Hepatocyte (in vitro differentiated cells): Measurements from ENCODE around the gene ASIC1. TPM values are rescaled to one million over a fixed set of nuclear protein-coding genes. Genes with fewer than 3 reads are reported as not detected.
A peak's percentile ranks its signal among the peaks of the same experiment; 100 is the strongest.
"Not testable (repeated sequence)": the region's sequence is repeated elsewhere in the genome, so short reads cannot be mapped to it uniquely, and the experiment has no call there.

ENCODE experiments used
- DNase-seq: peaks from one replicate; pipeline ENCODE4 v3.0.0-alpha.2; 2016; ENCODE audit warnings: low spot score
- H2AFZ ChIP-seq: fragments of 200-600 bp; sonication (generic); 2 replicates; pipeline ENCODE4 v1.6.0; 2016; ENCODE audit warnings: antibody characterized with exemption, mild to moderate bottlenecking
- H3K27ac ChIP-seq: fragments of 200-600 bp; sonication (generic); 2 replicates; pipeline ENCODE4 v1.5.1; 2016; ENCODE audit warnings: mild to moderate bottlenecking
- H3K27me3 ChIP-seq: fragments of 200-600 bp; sonication (generic); 2 replicates; pipeline ENCODE4 v1.6.1; 2016
- H3K36me3 ChIP-seq: fragments of 200-600 bp; sonication (generic); replicated peaks from 2 replicates; pipeline ENCODE4 v1.5.1; 2016; ENCODE audit warnings: low read depth; ENCODE audit not compliant: insufficient read depth
- H3K4me1 ChIP-seq: fragments of 200-600 bp; sonication (generic); 2 replicates; pipeline ENCODE4 v1.5.1; 2016; ENCODE audit warnings: mild to moderate bottlenecking, moderate library complexity; ENCODE audit not compliant: insufficient read depth
- H3K4me2 ChIP-seq: fragments of 200-600 bp; sonication (generic); 2 replicates; pipeline ENCODE4 v1.6.0; 2016
- H3K4me3 ChIP-seq: fragments of 200-600 bp; sonication (generic); 2 replicates; pipeline ENCODE4 v1.5.1; 2016; ENCODE audit warnings: mild to moderate bottlenecking
- H3K79me2 ChIP-seq: fragments of 200-600 bp; sonication (generic); 2 replicates; pipeline ENCODE4 v1.6.0; 2017; ENCODE audit warnings: mild to moderate bottlenecking
- H3K9me2 ChIP-seq: fragments of 200-600 bp; sonication (generic); replicated peaks from 2 replicates; pipeline ENCODE4 v1.6.0; 2017; ENCODE audit warnings: mild to moderate bottlenecking; ENCODE audit not compliant: insufficient read depth
- H3K9me3 ChIP-seq: fragments of 200-600 bp; sonication (generic); 2 replicates; pipeline ENCODE4 v1.5.1; 2016; ENCODE audit warnings: low read depth, mild to moderate bottlenecking
- H4K20me1 ChIP-seq: fragments of 200-600 bp; sonication (generic); 2 replicates; pipeline ENCODE4 v1.6.0; 2016; ENCODE audit warnings: mild to moderate bottlenecking; ENCODE audit not compliant: insufficient read depth, poor library complexity, severe bottlenecking
- CTCF ChIP-seq: fragments of 200-600 bp; sonication (generic); IDR thresholded peaks from 2 replicates; pipeline ENCODE4 v1.5.1; 2016; ENCODE audit warnings: antibody characterized with exemption, mild to moderate bottlenecking; ENCODE audit not compliant: poor library complexity
- EZH2 ChIP-seq: fragments of 200-600 bp; sonication (generic); IDR thresholded peaks from 2 replicates; pipeline ENCODE4 v1.6.1; 2016; ENCODE audit warnings: antibody characterized with exemption, mild to moderate bottlenecking, borderline replicate concordance
- EZH2phosphoT487 ChIP-seq: fragments of 200-600 bp; sonication (generic); IDR thresholded peaks from one replicate; pipeline ENCODE4 v1.6.1; 2018; ENCODE audit warnings: antibody characterized with exemption, mild to moderate bottlenecking, low read depth, moderate library complexity; ENCODE audit not compliant: unreplicated experiment, severe bottlenecking
- WGBS: methylation state at CpG from one replicate; pipeline ENCODE4 v1.1.6; 2016; ENCODE audit warnings: low lambda C conversion rate; ENCODE audit errors: missing lambda C conversion rate; 5-methylcytosine and 5-hydroxymethylcytosine counted together
- polyA plus RNA-seq: library from polyadenylated mRNA; unstranded; fragments of >200 nt; fragmentation: Nextera tagmentation; extraction: Ambion mirVana; gene quantifications from 2 replicates; pipeline ENCODE4 v1.2.1, GENCODE V29; 2016
- total RNA-seq: library from RNA; depleted of rRNA; stranded (reverse); fragments of >200 nt; gene quantifications from 2 replicates; pipeline ENCODE4 v1.2.3, GENCODE V29; 2014

ASIC1 gene
- total and polyA plus RNA-seq, 2 experiments from 2014 or later, result 2.4 to 4.6 TPM

DNA sequence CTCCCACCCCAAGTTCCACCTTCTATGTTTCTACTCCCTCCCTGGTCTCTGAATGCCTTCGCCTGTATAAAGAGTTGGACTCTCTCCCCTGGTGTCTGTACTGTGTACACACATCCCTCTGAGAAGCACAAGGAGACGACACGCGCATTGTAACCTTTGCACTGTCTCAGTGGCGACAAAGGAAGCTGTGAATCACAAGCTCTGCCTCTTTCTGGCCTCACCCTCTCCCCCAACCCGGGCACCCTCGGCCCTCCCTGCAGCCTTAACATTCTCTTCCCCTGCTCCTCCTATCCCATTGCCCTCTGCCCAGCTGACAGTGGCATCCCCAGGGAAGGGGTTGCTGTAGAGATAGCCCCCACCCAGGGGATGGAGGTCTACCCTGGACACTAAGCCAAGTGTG is 25.2 kb downstream of the ASIC1 start:
- DNase-seq, result peak; percentile 84
- Histone ChIP-seq H4K20me1 (peaks cover 4% of the 10 kb centered on the region), H3K4me2 (peak overlapping the region; percentile 51), H3K27ac (peak overlapping the region; percentile 96), H2AFZ (no peak overlapping the region), H3K4me3 (no peak overlapping the region), H3K27me3 (no peaks in the 10 kb centered on the region), H3K9me2 (no peaks in the 10 kb centered on the region), H3K36me3 (no peaks in the 10 kb centered on the region), H3K79me2 (peaks cover 15% of the 10 kb centered on the region), H3K9me3 (no peaks in the 10 kb centered on the region), H3K4me1 (peaks cover 19% of the 10 kb centered on the region)
- TF ChIP-seq EZH2phosphoT487, result no peak
- TF ChIP-seq CTCF, result no peak
- no peak for TF ChIP-seq EZH2
- 60% methylated on average over 7 of the region's 7 CpGs for WGBS

DNA sequence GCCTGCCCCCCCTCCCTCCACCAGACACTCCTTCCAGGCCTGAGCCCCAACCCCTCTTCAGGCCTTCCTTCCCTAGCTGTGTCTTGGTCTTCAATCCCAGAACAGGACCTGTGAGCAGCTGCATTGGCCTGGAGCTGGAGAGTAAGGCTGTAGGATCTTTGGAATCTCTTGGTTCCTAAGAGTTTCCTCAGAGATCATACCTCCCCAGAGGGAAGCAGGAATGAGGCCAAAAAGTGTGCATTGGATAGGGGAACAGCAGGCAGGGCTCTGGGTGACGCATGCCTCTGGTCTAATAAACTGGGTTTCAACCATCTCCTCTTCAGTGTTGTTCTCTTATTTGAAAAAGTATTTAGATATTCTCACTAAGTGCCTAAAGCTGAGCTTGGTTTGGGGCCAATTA is 25.9 kb downstream of the ASIC1 start:
- Histone ChIP-seq H3K27ac (peak overlapping the region; percentile 96), H3K36me3 (no peaks in the 10 kb centered on the region), H3K9me2 (no peaks in the 10 kb centered on the region), H3K4me2 (no peak overlapping the region), H2AFZ (no peak overlapping the region), H3K9me3 (no peaks in the 10 kb centered on the region), H3K79me2 (peaks cover 15% of the 10 kb centered on the region), H3K27me3 (no peaks in the 10 kb centered on the region), H3K4me1 (peaks cover 19% of the 10 kb centered on the region), H4K20me1 (peaks cover 7% of the 10 kb centered on the region), H3K4me3 (no peak overlapping the region)
- WGBS, result 100% methylated on average over 1 of the region's 1 CpG
- TF ChIP-seq EZH2phosphoT487 (no peak), CTCF (no peak), EZH2 (no peak)
- DNase-seq, result no peak

DNA sequence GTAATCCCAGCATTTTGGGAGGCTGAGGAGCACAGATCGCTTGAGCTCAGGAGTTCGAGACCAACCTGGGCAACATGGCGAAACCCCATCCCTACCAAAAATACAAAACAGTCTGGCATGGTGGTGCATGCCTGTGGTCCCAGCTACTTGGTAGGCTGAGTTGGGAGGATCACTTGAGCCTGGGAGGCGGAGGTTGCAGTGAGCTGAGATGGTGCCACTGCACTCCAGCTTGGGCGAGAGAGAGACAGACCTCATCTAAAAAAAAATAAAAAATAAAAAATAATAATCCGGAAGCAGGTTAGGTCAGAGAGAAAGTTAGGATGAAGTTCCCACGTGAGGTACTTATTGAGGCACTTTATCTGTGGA is 27.0 kb downstream of the ASIC1 start:
- peak overlapping the region; percentile 52 for H2AFZ ChIP-seq
- 66% methylated on average over 7 of the region's 7 CpGs for WGBS

GRCh38 chr12:50084775-50085614 is 27.6 kb downstream of the ASIC1 start, which contains the start of gene SMARCD1:
Gene SMARCD1, plus strand, starts transcription at chr12:50085342. Its CDS starts 28 bp downstream, at chr12:50085370.
- peaks cover 19% of the 10 kb centered on the region for H3K4me1 ChIP-seq
- WGBS, result 1% methylated on average over 46 of the region's 69 CpGs
- H3K9me3 ChIP-seq, result no peaks in the 10 kb centered on the region
- no peaks in the 10 kb centered on the region for H3K9me2 ChIP-seq
- no peaks in the 10 kb centered on the region for H3K36me3 ChIP-seq
- H3K4me2 ChIP-seq, result peak within 1 kb of the TSS; percentile 76
- H4K20me1 ChIP-seq, result peaks cover 9% of the 10 kb centered on the region
- peak within 1 kb of the TSS; percentile 96 for H3K27ac ChIP-seq
- TF ChIP-seq EZH2phosphoT487 (no peak), CTCF (peak; percentile 79)
- peak; percentile 97 for DNase-seq
- H3K79me2 ChIP-seq, result peaks cover 15% of the 10 kb centered on the region
- no peaks in the 10 kb centered on the region for H3K27me3 ChIP-seq
- H3K4me3 ChIP-seq, result peak within 1 kb of the TSS; percentile 78
- H2AFZ ChIP-seq, result peak within 1 kb of the TSS; percentile 69

More for the DNA sequence above, 27.0 kb downstream of the ASIC1 start:
- DNase-seq, H3K27me3 ChIP-seq, H3K9me2 ChIP-seq, H3K36me3 ChIP-seq, H4K20me1 ChIP-seq, H3K9me3 ChIP-seq: not testable (repeated sequence)
- H3K4me2 ChIP-seq, result peak overlapping the region; percentile 76
- peaks cover 19% of the 10 kb centered on the region for H3K4me1 ChIP-seq
- H3K4me3 ChIP-seq, result peak overlapping the region; percentile 57
- peak overlapping the region; percentile 96 for H3K27ac ChIP-seq
- peaks cover 15% of the 10 kb centered on the region for H3K79me2 ChIP-seq
